HS-5 (cell line): ENCODE data around the gene REN.

Source experiments
- DNase-seq: peaks from one replicate; pipeline ENCODE4 v3.0.0-alpha.2; 2012; ENCODE audit warnings: low read depth

Gene REN

DNA sequence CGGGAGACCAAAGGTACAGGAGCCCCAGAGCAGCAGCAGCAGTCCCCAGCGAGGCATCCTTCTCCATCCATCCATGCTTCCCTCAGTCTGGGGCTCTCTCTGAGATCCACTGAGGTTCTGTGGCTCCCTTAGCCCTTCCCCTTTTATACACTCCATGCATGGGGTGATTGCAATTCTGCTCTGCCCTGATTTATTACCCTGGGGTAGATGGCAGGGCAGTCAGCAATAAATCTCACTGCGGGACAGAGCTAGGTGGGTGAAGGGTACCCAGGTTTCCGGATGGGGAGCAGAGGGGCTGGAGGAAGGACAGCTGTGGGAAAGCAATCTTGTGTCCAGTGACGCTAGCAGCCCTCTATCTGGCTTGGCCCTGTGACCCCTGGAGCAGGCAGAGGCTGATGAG, at the start of gene REN:
Gene REN, minus strand, starts transcription at position 119 of the 400 bp plus-strand sequence. Its CDS starts 44 bp downstream, at position 75.
- DNase-seq = no peak

GRCh38 chr1:204213668-204214662, 47.8 kb upstream of the REN start, which contains the start of gene GOLT1A:
Gene GOLT1A, minus strand, starts transcription at chr1:204213988. Its CDS starts 82 bp downstream, at chr1:204213906.
- DNase-seq = no peak

- DNase-seq = no peak
Measured at GRCh38 chr1:204212715-204213114, 46.6 kb upstream of the REN start.

DNA sequence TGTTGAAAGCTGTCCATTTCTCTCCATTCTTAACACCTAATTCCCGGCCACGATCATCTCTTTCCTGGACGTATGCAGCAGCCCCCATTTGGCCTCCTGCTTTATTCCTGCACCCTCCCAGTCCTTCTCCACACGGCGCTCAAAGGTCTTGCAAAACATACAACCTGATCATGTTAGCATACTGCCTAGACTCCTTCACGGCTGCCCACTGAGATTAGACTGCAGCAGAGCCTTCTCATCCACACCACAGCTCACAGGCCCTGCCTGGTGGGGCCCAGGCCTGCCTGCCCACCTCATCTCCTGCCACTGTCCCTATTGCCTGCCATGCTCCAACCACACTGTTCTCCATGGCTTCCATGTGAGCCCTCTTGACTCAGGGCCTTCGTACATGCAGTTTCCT, 44.9 kb upstream of the REN start:
- DNase-seq = no peak

- DNase-seq = no peak
Measured at GRCh38 chr1:204207136-204207616, 41.0 kb upstream of the REN start.

GRCh38 chr1:204206121-204206520, 40.0 kb upstream of the REN start:
- DNase-seq = no peak

DNA sequence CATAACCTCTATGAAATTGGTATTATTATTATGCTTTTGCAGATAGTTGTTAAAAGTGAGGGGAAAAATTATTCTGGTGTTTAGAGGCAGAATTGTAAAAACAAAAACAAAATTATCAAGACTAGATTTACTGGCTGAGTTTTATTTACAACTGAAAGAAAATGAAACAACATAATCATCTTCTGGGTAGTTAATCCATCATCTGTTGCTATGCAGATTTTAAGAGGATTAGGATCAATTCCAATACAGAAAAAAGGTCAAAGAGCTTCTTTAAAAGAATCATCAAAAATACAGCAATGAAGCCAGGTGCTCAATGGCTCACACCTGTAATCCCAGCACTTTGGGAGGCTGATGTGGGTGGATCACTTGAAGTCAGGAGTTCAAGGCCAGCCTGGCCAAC, 39.3 kb upstream of the REN start:
- DNase-seq = no peak

DNA sequence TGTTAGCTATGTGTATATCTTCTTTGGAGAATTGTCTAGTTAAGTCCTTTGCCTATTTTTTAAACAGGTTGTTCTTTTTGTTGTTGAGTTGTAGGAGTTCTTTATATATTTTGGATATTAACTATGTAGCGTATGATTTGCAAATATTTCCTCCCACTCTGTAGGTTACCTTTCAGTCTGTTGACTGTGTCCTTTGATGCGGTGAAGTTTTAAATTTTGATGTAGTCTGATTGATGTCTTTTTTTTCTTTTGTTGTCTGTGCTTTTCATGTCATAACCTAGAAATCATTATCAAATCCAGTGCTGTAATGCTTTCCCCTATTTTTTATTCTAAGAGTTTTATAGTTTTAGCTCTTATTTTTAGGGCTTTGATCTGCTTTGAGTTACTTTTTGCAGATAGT, 38.8 kb upstream of the REN start:
- no peak for DNase-seq

DNA sequence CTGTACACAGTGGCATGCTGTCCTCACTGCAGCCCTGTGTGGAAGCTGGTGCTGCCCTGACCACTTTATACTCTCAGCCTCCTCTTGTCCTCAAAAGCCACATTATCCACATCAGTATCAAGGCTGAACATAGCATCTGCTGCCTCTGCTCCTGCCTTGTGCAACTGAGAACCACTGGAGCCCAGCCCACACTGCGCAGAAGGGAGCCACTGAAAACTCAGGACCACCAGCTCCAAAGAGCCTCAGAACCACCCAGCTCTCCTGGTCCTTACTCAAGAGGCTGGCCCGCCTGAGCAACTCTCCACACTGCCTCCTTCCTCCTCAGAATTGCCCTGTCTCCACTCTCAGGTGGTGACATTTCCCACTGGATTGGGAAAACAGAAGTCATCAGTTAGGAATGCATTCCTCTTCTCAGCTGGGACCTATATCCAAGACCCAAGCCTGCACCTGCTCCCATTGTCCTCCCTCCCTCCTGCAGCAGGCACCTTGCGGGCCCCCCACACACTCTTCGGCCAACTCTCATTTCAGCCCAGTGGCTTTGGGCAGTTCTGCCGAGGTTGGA, 37.1 kb upstream of the REN start:
- no peak for DNase-seq

DNA sequence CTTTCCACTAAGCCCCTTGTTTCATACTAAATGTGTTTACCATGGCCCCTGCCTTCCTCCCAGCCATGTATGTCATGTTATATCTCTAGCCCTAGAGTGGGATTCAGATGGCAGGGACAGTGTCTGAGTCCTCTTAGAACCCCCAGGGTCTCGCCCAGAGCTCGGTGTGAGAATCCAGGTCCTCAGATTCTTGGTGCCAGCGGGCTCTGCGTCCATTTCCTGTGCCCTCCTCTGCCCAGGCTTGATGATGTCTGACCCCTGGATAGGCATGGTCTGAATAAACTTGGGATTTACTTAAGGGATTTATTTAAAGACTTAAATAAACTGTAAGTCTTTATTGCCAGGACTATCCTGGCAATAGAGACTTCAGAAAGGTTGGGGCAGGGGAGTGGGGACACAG, 36.3 kb upstream of the REN start:
- DNase-seq = no peak

DNA sequence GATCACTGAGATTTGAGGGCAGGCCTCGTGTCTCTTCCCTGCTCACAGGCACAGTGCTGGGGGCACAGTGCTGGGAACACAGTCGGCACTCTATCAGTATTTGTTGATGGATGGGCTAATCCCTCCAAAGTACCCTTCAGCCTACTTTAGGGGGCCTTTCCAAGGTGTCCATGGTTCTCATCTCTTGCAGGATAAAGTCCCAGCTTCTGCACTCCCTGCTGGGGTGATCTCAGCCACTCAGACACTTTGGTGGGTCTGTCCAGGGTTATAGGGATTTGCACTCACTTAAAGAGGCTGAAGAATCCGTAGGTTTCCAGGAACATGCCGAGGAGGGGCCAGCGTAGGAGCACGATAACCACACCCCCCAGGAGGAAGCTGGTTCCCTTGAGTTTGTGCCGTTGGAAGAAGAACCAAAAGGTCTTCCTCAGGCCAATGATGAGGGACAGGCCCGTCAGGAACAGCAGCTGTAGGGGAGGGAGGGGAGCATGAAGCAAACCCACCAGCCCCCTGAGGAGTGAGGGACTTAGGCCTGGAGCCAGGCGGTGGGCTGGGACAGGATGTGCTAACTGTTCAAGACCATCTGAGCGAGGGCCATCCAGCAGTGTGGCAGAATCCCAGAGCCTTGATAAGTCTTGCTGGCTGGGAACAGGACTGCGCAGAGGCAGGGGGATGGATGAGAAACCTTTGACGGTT, 35.4 kb upstream of the REN start:
- DNase-seq = no peak

- DNase-seq = no peak
Measured at GRCh38 chr1:204199579-204199978, 33.4 kb upstream of the REN start.

- peak; percentile 56 for DNase-seq
Measured at GRCh38 chr1:204198348-204199340, 32.5 kb upstream of the REN start.

- no peak for DNase-seq
Measured at GRCh38 chr1:204197068-204197467, 30.9 kb upstream of the REN start.

- DNase-seq = no peak
Measured at GRCh38 chr1:204196068-204196795, 30.1 kb upstream of the REN start, which contains the start of gene KISS1. Gene KISS1, minus strand, starts transcription at chr1:204196491. Its CDS starts 3,615 bp downstream, at chr1:204192876.

GRCh38 chr1:204194771-204195170, 28.6 kb upstream of the REN start:
- DNase-seq = no peak

- DNase-seq = no peak
Measured at GRCh38 chr1:204194080-204194479, 27.9 kb upstream of the REN start.

- no peak for DNase-seq
Measured at GRCh38 chr1:204192589-204193352, 26.6 kb upstream of the REN start.

DNA sequence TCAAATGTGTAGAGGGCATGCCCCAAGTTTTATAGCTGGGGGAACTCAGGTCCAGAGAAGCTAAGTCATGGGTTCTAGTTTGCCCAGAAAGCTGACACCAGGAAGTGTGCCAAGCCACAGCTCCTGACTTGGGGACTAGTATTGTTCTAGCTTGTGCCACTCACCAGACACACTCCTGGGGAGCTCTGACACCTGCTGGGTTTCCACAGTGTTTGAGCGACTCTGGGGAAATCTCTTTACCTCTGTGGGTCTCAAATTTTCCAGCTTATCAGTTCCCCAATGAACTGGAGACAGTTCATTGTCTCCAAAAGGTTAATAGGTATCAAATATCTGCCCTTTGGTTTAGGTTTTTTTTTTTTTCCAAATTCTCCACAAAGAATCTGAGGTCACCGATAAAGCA, 25.9 kb upstream of the REN start:
- DNase-seq = no peak

- no peak for DNase-seq
Measured at GRCh38 chr1:204191456-204191855, 25.3 kb upstream of the REN start.
